Hepatocyte (in vitro differentiated cells): ENCODE results near the gene NUTM2E.
"Not testable (repeated sequence)": the region's sequence is repeated elsewhere in the genome, so short reads cannot be mapped to it uniquely, and the experiment has no call there.

Source experiments
- CTCF ChIP-seq: fragments of 200-600 bp; sonication (generic); IDR thresholded peaks from 2 replicates; pipeline ENCODE4 v1.5.1; 2016; ENCODE audit warnings: antibody characterized with exemption, mild to moderate bottlenecking; ENCODE audit not compliant: poor library complexity
- EZH2 ChIP-seq: fragments of 200-600 bp; sonication (generic); IDR thresholded peaks from 2 replicates; pipeline ENCODE4 v1.6.1; 2016; ENCODE audit warnings: antibody characterized with exemption, mild to moderate bottlenecking, borderline replicate concordance

GRCh38 chr10:79779992-79780391, 46.5 kb upstream of the NUTM2E start:
- TF ChIP-seq CTCF, EZH2: not testable (repeated sequence)
